Measurements from ENCODE around the gene C15orf62.

DNA sequence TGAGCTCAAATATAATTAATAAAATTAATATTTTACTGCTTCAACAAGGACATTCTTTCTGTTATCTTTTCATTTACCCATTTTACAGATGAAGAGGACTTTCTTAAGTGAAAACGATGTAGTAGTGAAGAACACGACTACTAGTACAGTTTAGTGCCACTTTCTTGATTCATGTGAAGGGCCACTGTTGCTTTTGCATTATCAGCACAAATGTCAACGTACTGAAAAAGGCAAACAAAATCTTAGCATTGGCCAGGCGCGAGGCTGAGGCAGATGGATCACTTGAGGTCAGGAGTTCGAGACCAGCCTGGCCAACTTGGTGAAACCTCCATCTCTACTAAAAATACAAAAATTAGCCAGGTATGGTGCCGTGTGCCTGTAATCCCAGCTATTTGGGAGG is 49.3 kb downstream of the C15orf62 start:
- TF ChIP-seq, protein P1, sequence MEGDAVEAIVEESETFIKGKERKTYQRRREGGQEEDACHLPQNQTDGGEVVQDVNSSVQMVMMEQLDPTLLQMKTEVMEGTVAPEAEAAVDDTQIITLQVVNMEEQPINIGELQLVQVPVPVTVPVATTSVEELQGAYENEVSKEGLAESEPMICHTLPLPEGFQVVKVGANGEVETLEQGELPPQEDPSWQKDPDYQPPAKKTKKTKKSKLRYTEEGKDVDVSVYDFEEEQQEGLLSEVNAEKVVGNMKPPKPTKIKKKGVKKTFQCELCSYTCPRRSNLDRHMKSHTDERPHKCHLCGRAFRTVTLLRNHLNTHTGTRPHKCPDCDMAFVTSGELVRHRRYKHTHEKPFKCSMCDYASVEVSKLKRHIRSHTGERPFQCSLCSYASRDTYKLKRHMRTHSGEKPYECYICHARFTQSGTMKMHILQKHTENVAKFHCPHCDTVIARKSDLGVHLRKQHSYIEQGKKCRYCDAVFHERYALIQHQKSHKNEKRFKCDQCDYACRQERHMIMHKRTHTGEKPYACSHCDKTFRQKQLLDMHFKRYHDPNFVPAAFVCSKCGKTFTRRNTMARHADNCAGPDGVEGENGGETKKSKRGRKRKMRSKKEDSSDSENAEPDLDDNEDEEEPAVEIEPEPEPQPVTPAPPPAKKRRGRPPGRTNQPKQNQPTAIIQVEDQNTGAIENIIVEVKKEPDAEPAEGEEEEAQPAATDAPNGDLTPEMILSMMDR (tag by site-specific recombination; IDR thresholded peaks at IDR 0.05) = no peak
- TF ChIP-seq, protein P2, sequence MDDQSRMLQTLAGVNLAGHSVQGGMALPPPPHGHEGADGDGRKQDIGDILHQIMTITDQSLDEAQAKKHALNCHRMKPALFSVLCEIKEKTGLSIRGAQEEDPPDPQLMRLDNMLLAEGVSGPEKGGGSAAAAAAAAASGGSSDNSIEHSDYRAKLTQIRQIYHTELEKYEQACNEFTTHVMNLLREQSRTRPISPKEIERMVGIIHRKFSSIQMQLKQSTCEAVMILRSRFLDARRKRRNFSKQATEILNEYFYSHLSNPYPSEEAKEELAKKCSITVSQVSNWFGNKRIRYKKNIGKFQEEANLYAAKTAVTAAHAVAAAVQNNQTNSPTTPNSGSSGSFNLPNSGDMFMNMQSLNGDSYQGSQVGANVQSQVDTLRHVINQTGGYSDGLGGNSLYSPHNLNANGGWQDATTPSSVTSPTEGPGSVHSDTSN (CRISPR knock-in tag; IDR thresholded peaks at IDR 0.05) = no peak
- TF ChIP-seq, protein P3, sequence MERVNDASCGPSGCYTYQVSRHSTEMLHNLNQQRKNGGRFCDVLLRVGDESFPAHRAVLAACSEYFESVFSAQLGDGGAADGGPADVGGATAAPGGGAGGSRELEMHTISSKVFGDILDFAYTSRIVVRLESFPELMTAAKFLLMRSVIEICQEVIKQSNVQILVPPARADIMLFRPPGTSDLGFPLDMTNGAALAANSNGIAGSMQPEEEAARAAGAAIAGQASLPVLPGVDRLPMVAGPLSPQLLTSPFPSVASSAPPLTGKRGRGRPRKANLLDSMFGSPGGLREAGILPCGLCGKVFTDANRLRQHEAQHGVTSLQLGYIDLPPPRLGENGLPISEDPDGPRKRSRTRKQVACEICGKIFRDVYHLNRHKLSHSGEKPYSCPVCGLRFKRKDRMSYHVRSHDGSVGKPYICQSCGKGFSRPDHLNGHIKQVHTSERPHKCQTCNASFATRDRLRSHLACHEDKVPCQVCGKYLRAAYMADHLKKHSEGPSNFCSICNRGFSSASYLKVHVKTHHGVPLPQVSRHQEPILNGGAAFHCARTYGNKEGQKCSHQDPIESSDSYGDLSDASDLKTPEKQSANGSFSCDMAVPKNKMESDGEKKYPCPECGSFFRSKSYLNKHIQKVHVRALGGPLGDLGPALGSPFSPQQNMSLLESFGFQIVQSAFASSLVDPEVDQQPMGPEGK (tag by site-specific recombination; IDR thresholded peaks at IDR 0.05) = no peak
- TF ChIP-seq YY1 (tag by site-specific recombination; IDR thresholded peaks at IDR 0.05) = no peak
- no peak for TF ChIP-seq PRDM1 (tag by site-specific recombination; IDR thresholded peaks at IDR 0.05)

Measured in HEK293 (cell line).